Medulla oblongata (tissue), 1 donor: ENCODE data around the gene INO80D.
"Not testable (repeated sequence)": the region's sequence is repeated elsewhere in the genome, so short reads cannot be mapped to it uniquely, and the experiment has no call there.

Experiments used
- DNase-seq: peaks from one replicate; pipeline ENCODE4 v3.0.0-alpha.2; 2015; ENCODE audit errors: extremely low spot score

The INO80D gene

DNA sequence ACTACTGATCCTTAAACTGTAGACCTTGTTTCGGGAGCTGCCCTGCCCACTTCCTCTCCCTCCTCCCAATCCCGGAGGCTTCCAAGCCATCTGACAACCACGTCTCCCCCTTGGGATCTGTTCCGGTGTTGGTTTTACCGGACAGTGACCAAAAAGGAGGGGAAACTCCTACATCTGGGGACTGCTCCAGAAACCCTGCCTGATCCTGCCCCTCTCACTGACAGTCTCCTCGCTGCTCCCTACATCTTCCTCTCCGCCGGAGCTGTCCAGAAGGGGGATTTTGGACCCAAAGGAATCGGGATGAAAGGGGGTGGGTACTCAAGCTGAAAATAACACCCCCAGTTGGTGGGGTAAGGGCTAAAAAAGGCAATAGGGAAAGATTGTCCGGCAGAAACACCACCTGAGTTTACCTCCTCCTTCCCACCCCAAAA, 1.5 kb downstream of the INO80D start:
- DNase-seq, result peak; percentile 89

DNA sequence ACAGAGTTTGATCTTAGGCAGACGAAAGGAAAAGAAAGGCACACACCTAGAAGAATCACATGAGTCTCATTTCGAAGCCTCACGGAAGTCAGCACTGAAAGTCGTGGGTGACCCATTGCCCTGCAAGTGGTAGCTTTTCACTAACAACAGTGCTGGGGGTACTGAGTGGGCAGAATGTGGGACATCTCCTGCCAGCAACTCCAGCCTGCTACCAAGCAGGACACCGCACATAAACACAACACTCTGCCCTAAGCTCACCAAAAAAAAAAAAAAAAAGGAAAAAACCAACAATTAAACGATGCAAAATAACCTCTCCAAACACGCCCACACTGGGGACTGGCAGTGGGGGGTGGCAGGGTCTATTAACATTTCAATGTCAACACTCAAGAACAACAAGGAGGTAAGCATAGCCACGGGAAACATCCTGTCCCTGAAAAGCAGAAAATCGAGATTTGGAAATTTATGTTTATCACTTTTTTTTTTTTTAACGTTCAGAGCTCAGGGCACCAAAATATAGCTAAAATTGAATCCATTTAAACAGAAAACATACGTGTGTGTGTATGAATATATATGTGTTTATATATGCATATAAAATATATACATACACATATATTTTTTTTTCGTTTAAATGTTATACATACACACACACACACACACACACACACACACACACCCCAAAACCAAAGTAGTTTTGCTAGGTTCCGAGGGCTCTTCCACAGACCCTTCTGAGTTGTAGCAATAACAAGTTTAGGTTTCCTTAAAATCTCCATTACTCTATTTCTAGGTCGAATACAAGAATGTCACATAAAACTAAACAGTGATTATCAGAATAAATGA, 2.2 kb downstream of the INO80D start:
- peak; percentile 47 for DNase-seq

GRCh38 chr2:206082298-206082843, 3.6 kb downstream of the INO80D start:
- no peak for DNase-seq

DNA sequence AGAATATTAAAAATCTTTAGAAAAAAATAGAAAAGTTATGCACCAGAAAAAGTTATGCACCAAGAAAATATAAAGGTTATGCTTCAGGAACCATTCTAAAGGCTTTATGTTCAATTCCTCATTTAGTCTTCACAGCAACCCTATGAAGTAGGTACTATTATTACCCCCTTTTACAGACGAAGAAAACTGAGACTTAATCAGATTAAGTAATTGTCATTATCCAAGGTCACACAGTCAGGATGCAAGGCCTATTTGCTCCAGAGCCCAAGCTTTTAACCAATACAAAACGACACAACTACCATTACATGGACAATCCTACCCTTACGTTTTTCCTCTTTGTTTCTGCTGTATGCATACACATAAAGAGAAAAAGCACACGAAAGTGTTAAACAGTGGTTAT, 5.0 kb downstream of the INO80D start:
- no peak for DNase-seq

- no peak for DNase-seq
Measured at GRCh38 chr2:206079699-206080465, 6.1 kb downstream of the INO80D start.

DNA sequence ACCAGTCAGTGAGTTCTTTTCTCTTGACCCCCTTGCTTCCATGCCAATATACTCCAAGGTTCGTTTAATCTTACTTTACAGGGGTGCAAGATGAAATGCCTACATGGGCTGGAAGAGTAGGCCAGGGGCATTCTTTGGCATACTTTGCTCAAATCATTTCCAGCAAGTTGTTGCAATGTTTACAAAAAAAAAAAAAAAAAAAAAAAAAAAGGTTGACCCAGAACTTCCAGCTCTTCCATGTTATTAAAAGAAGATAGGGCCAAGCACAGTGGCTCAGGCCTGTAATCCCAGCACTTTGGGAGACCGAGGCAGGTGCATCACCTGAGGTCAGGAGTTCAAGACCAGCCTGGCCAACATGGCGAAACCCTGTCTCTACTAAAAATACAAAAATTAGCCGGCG, 8.1 kb downstream of the INO80D start:
- DNase-seq, result not testable (repeated sequence)

GRCh38 chr2:206075113-206075512, 10.9 kb downstream of the INO80D start:
- no peak for DNase-seq

GRCh38 chr2:206071807-206072206, 14.2 kb downstream of the INO80D start:
- DNase-seq, result no peak

GRCh38 chr2:206069417-206069816, 16.6 kb downstream of the INO80D start:
- DNase-seq, result no peak

GRCh38 chr2:206068207-206068606, 17.8 kb downstream of the INO80D start:
- DNase-seq, result no peak

DNA sequence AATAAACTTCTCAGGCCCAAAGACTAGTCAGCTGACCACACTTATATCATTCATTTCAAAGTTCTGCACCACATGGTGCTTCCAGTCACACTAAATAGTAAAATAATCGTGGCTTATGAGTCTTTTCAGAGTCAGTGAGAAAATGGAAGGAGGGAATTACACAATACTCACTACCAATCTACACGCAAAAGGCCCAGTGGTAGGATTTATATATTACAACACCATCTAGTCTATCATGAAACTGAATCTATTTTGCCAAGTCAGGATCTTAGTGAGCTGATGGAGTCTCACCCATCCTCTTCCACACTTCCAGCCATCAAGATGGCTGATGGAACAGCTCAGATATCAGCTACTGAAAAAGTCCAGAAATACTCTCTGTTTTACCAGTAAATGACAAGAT, 21.9 kb downstream of the INO80D start:
- DNase-seq, result no peak

DNA sequence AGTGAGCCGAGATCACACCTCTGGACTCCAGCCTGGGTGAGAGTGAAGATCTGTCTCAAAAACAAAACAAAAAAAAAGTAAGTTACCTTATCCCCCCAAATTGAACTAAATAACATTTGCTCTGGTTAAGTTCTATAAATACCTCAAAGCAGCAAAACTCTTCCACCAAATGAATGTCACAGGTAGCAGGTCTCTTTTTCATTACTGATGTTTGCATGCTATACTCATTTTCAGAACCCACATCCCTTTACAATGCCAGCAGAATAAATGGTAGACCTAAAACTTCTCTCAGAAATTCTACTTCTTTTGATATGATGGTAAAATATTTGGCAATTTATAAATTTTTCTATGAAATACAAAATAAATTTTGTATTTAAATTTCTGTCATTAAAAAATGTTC, 22.3 kb downstream of the INO80D start:
- no peak for DNase-seq

DNA sequence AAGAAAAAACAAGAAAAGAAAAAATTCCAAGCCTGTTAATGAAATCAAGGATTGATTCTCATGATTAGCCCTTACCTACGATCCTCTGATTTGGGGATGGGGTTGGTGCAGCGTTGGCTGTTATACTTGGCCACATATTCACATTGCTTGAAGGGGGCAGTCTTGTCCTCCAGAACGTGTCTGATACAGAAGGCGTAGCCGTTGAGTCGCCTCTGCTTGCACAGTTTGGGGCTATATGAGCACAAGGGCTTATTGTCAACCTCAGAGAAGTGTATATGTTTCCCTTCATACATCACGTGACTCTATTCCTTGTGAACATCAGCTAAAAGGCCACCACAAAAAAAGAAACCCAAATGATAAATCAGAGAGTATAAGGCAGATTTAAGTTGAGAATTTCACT, 23.2 kb downstream of the INO80D start:
- DNase-seq, result no peak

DNA sequence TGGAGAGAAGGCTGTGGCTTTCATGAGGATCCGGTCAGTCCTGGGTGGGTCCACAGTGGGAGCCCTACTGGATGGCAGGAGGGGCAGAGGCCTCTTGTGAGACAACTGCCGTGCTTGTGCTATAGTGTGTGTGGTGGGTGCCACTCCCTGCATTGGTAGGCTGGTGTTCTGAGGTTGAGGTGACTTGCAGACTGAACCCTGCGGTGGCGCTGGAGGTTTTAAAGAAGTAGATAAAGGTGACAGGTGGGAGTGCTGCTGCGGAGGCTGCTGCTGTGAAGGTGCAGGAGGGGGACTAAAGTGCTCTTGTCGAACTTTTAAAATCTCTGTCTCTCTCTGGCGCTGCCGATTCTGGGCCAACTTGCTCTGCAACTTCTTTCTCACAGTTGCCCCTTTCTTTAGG, 29.7 kb downstream of the INO80D start:
- DNase-seq, result no peak

- DNase-seq, result no peak
Measured at GRCh38 chr2:206054952-206055351, 31.0 kb downstream of the INO80D start.

GRCh38 chr2:206051912-206052311, 34.1 kb downstream of the INO80D start:
- no peak for DNase-seq

DNA sequence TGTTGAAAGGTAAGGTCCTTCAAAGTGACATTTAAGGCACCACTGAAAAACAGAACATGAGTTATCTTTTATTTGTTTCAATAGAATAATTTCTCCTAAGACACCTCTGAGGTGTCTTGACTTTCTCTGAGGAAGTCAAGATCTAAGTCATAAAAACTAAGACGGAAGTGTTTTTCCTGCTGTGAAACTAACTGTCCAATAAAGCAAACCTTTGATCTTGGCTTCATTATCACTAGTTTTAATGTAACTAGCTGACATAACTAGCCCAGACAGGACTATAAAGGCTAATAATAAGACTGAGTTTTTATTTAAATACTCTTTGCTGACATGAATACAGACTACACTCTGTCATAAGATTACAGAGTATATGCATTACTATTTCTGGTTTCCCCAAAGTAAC, 36.6 kb downstream of the INO80D start:
- DNase-seq, result no peak

DNA sequence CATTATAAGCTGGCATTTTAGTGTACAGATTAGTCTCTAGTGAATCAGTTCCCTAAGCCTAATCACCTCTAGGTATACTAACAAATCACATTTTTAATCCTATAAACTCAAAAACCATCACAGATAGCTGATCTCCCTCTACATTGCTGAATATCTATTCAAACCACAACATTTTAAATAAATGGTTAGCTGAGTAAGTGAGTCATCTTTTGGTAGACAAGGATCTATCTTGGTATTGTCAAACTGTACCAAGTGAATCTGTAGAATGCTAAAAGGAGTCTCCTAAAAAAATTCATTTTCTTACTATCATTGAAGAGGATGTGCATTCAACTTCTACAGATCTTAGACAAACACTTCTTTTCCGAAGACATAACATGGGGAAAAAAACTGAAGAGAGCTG, 40.7 kb downstream of the INO80D start:
- DNase-seq, result no peak

- no peak for DNase-seq
Measured at GRCh38 chr2:206040525-206040924, 45.4 kb downstream of the INO80D start.

GRCh38 chr2:206035393-206035792, 50.6 kb downstream of the INO80D start:
- not testable (repeated sequence) for DNase-seq

- not testable (repeated sequence) for DNase-seq
Measured at GRCh38 chr2:206033452-206033851, 52.5 kb downstream of the INO80D start.

GRCh38 chr2:206031950-206032567, 53.9 kb downstream of the INO80D start:
- no peak for DNase-seq
